OCI-LY1 (cell line): ENCODE data around the gene LIMD2.

Experiments used
- H2AFZ ChIP-seq: fragments of 200-600 bp; sonication (generic), shearing (Covaris generic); 2 replicates; pipeline ENCODE4 v1.6.0; 2014; ENCODE audit warnings: antibody characterized with exemption, mild to moderate bottlenecking, low read length
- H3F3A ChIP-seq: fragments of 200-600 bp; sonication (generic), shearing (Covaris generic); 2 replicates; pipeline ENCODE4 v1.6.0; 2014; ENCODE audit warnings: mild to moderate bottlenecking, antibody characterized with exemption, low read length, moderate library complexity; ENCODE audit not compliant: insufficient read depth
- H3K27ac ChIP-seq: fragments of 200-600 bp; sonication (generic); 2 replicates; pipeline ENCODE4 v1.5.1; 2014; ENCODE audit warnings: low read length, mixed run types, mild to moderate bottlenecking, low read depth; ENCODE audit not compliant: poor library complexity, severe bottlenecking
- H3K27me3 ChIP-seq: fragments of 200-600 bp; sonication (generic); 2 replicates; pipeline ENCODE4 v1.6.0; 2014; ENCODE audit warnings: antibody characterized with exemption, mild to moderate bottlenecking, low read length, moderate library complexity; ENCODE audit not compliant: insufficient read depth
- H3K36me3 ChIP-seq: fragments of 200-600 bp; sonication (generic); 2 replicates; pipeline ENCODE4 v1.6.1; 2014; ENCODE audit warnings: mild to moderate bottlenecking, antibody characterized with exemption, low read length, moderate library complexity, mixed read lengths; ENCODE audit not compliant: insufficient read depth
- H3K4me1 ChIP-seq: fragments of 200-600 bp; sonication (generic); 2 replicates; pipeline ENCODE4 v1.5.1; 2014; ENCODE audit warnings: mild to moderate bottlenecking, low read length, moderate library complexity; ENCODE audit not compliant: insufficient read depth, severe bottlenecking
- H3K4me2 ChIP-seq: fragments of 200-600 bp; sonication (generic), shearing (Covaris generic); 2 replicates; pipeline ENCODE4 v1.6.1; 2014; ENCODE audit warnings: low read length
- H3K4me3 ChIP-seq: fragments of 200-600 bp; sonication (generic); 2 replicates; pipeline ENCODE4 v1.5.1; 2014; ENCODE audit warnings: low read length, low read depth, mild to moderate bottlenecking, mixed read lengths; ENCODE audit not compliant: poor library complexity, severe bottlenecking
- H3K79me2 ChIP-seq: fragments of 200-600 bp; shearing (Covaris generic); 2 replicates; pipeline ENCODE4 v1.6.1; 2016; ENCODE audit warnings: mixed run types, low read length, mixed read lengths; ENCODE audit not compliant: insufficient read depth
- H3K9ac ChIP-seq: fragments of 200-600 bp; sonication (generic), shearing (Covaris generic); 2 replicates; pipeline ENCODE4 v1.6.1; 2014; ENCODE audit warnings: mild to moderate bottlenecking, low read length, mixed read lengths
- H3K9me2 ChIP-seq: fragments of 200-600 bp; sonication (generic), shearing (Covaris generic); 2 replicates; pipeline ENCODE4 v1.6.1; 2014; ENCODE audit warnings: low read depth, mild to moderate bottlenecking, low read length, mixed read lengths
- H3K9me3 ChIP-seq: fragments of 200-600 bp; shearing (Covaris generic); 2 replicates; pipeline ENCODE4 v1.6.1; 2014; ENCODE audit warnings: low read length, mixed read lengths
- H4K20me1 ChIP-seq: fragments of 200-600 bp; sonication (generic), shearing (Covaris generic); 2 replicates; pipeline ENCODE4 v1.6.0; 2016; ENCODE audit warnings: mild to moderate bottlenecking, low read length; ENCODE audit not compliant: insufficient read depth
- EZH2 ChIP-seq: fragments of 200-600 bp; sonication (generic), shearing (Covaris generic); IDR thresholded peaks from 2 replicates; pipeline ENCODE4 v1.8.0; 2017; ENCODE audit warnings: borderline replicate concordance, mixed run types, mild to moderate bottlenecking, antibody characterized with exemption, low read length, moderate library complexity, mixed read lengths
- TF ChIP-seq, protein P1 (sequence below): fragments of 200-600 bp; sonication (generic), shearing (Covaris generic); IDR thresholded peaks from 2 replicates; pipeline ENCODE4 v1.5.1; 2017; ENCODE audit warnings: mild to moderate bottlenecking, antibody characterized with exemption, low read length, moderate library complexity, mixed read lengths

The LIMD2 gene

DNA sequence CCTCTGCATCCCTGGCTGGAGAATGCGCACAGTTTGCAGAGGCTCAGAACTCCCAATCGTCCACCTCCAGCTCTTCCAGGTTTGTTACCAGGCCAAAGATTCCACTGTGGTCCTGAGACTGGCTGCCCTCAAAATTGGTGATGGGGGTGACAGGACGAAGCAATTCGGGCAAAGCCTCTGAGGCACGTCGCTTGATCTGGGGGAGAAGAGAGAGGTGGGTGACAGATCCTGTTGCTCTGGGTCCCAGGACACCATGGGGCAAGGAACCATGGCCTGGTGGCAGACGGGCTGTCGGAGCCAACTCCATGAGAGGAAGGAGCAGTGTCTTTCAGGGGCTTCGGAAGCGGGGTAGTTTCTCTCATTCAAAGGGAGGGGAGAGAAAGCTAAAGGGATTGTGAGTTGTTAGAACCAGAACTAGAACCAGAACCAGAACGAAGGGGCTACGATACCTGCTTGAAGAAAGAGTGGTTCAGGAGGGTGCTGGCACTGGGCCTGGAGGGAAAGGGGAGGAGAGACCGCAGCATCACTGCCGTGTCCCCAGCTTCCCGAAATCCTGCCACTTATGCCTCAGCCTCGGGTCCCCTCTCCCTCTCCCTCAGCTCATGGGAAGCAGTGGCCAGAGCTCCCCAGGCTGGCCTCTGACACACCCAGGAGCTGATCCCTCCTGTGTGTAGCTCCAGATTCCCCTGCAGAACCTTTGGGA is 3.8 kb upstream of the LIMD2 start:
- Histone ChIP-seq H3K4me2 (peak overlapping the region; percentile 64; the same call in 1 of the 2 replicates), H3F3A (no peaks in the 10 kb centered on the region), H3K27ac (no peak overlapping the region), H2AFZ (no peak overlapping the region), H3K27me3 (no peaks in the 10 kb centered on the region), H3K79me2 (no peaks in the 10 kb centered on the region), H3K4me3 (no peak overlapping the region), H3K9me2 (no peaks in the 10 kb centered on the region), H3K4me1 (peaks cover 64% of the 10 kb centered on the region), H4K20me1 (no peaks in the 10 kb centered on the region), H3K9ac (peak overlapping the region; percentile 6; the same call in 1 of the 2 replicates), H3K36me3 (peaks cover 52% of the 10 kb centered on the region), H3K9me3 (no peaks in the 10 kb centered on the region)
- TF ChIP-seq, protein P1, sequence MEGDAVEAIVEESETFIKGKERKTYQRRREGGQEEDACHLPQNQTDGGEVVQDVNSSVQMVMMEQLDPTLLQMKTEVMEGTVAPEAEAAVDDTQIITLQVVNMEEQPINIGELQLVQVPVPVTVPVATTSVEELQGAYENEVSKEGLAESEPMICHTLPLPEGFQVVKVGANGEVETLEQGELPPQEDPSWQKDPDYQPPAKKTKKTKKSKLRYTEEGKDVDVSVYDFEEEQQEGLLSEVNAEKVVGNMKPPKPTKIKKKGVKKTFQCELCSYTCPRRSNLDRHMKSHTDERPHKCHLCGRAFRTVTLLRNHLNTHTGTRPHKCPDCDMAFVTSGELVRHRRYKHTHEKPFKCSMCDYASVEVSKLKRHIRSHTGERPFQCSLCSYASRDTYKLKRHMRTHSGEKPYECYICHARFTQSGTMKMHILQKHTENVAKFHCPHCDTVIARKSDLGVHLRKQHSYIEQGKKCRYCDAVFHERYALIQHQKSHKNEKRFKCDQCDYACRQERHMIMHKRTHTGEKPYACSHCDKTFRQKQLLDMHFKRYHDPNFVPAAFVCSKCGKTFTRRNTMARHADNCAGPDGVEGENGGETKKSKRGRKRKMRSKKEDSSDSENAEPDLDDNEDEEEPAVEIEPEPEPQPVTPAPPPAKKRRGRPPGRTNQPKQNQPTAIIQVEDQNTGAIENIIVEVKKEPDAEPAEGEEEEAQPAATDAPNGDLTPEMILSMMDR, result no peak
- TF ChIP-seq EZH2, result no peak

DNA sequence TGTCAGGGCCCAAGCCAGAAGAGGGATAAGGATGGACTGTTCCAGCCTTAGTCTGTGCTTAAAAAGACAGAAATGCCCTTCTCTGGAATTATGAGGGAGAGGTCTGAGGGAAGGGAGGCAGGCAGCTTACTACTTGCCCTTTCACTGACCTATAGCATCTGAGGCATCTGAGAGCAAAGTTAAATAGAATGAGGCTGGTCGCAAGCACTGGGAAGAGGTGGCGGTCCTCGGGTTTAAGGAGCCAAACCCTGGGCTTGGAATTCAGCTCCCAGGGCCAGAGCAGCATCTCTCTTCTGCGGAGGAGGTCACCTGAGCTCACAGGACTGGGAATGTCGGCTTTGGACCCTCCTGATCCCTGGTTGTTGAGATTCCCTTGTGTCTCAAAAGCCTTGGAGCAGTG is 3.1 kb upstream of the LIMD2 start:
- H3K4me1 ChIP-seq, result peaks cover 64% of the 10 kb centered on the region
- no peaks in the 10 kb centered on the region for H3K9me3 ChIP-seq
- peaks cover 52% of the 10 kb centered on the region for H3K36me3 ChIP-seq
- no peaks in the 10 kb centered on the region for H3K27me3 ChIP-seq
- H3F3A ChIP-seq, result no peaks in the 10 kb centered on the region
- peak overlapping the region; percentile 54 for H3K4me3 ChIP-seq
- H3K79me2 ChIP-seq, result no peaks in the 10 kb centered on the region
- peak overlapping the region; percentile 67 for H3K9ac ChIP-seq
- TF ChIP-seq, protein P1, result no peak
- TF ChIP-seq EZH2, result no peak
- peak overlapping the region; percentile 94 for H3K27ac ChIP-seq
- no peak overlapping the region for H2AFZ ChIP-seq
- peak overlapping the region; percentile 64 for H3K4me2 ChIP-seq
- H4K20me1 ChIP-seq, result no peaks in the 10 kb centered on the region
- no peaks in the 10 kb centered on the region for H3K9me2 ChIP-seq

- TF ChIP-seq EZH2, result no peak
- TF ChIP-seq, protein P1, result no peak
- no peaks in the 10 kb centered on the region for H4K20me1 ChIP-seq
- H3K9me3 ChIP-seq, result no peaks in the 10 kb centered on the region
- peaks cover 53% of the 10 kb centered on the region for H3K36me3 ChIP-seq
- no peaks in the 10 kb centered on the region for H3K9me2 ChIP-seq
- peak overlapping the region; percentile 94 for H3K27ac ChIP-seq
- H3K9ac ChIP-seq, result peak overlapping the region; percentile 67
- H3K4me1 ChIP-seq, result peaks cover 66% of the 10 kb centered on the region
- peak overlapping the region; percentile 64 for H3K4me2 ChIP-seq
- H3K79me2 ChIP-seq, result no peaks in the 10 kb centered on the region
- peak overlapping the region; percentile 54 for H3K4me3 ChIP-seq
- no peaks in the 10 kb centered on the region for H3F3A ChIP-seq
- no peaks in the 10 kb centered on the region for H3K27me3 ChIP-seq
- H2AFZ ChIP-seq, result no peak overlapping the region
These were observed 2.7 kb upstream of the LIMD2 start for GRCh38 chr17:63702721-63703015.
